Stimulated activated CD8-positive, alpha-beta memory T cell treated with anti-CD3 and anti-CD28 coated beads, Interleukin-4, amount 100 ng/mL, for 24 hours (primary cell): ENCODE measurements around the gene UNC45A.
A peak's percentile ranks its signal among the peaks of the same experiment; 100 is the strongest.

Experiments used
- DNase-seq: peaks from one replicate; pipeline ENCODE4 v3.0.0-alpha.2; 2020; ENCODE audit warnings: low read depth

The UNC45A gene

DNA sequence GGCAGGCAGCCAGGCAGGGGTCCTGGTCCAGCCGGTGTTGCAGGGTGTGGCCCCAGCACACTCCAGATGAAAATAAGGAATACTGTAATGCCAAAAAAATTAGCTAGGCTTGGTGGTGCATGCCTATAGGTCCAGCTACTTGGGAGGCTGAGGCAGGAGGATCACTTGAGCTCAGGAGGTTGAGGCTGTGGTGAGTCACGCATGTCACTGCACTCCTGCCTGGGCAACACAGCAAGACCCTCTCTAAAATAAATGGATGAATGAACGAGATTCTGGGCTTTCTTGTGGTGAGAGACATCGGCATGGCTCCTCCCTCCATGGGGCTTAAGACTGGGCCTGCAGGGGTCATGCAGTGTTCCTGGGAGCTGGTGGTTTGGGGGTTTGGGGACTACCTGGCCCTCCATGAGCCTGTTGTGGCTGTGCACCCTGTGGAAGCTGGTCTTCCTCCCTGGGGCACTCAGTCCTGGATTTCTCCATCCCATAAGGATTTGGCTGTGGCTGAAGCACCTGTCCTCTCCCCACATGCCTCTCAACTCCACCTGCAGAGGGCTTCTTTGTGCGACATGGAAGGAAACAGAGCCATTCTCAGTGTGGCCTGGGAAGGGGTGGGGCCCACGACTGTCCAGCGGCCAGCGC lies 12.0 kb downstream of the UNC45A start:
- no peak for DNase-seq

DNA sequence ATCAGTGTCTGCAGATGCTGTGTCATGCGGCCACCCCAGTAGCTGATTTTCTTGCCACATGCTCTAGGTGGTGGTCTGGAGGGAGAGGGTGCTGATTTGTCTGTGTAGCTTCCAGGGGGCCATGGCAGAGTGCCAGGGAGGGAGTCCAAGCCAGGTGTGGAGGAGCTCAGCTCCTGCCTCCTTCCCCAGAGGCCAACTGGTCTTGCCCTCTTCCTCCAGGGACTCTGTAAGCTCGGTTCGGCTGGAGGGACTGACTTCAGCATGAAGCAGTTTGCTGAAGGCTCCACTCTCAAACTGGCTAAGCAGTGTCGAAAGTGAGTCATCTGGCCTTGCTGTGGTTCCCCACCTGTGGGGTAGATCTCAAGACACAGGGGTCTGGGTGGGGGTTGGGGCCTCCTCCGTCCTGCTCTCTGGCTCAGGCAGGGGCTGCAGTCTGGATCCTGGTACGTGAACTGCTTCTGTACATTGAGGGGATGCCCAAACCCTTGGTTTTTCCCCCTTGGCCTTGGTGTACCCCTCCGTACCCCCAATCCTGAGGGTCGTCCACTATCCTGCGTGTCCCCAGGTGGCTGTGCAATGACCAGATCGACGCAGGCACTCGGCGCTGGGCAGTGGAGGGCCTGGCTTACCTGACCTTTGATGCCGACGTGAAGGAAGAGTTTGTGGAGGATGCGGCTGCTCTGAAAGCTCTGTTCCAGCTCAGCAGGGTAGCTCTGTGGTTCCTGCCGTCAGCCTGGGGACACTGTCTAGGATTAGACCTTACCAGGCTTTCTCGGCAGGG lies 12.7 kb downstream of the UNC45A start:
- no peak for DNase-seq

DNA sequence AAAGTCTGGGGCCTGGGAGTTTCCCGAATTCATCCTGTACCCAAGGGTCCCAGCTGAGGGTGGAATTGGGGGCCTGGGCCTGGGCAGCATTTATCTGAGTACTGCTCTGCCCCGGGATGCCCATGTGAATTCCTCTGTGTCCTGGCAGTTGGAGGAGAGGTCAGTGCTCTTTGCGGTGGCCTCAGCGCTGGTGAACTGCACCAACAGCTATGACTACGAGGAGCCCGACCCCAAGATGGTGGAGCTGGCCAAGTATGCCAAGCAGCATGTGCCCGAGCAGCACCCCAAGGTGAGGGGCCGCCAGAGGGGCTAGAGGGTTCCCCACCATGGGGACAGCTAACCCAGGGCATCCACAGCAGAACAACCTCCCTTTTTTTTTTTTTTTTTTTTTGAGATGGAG lies 13.4 kb downstream of the UNC45A start:
- no peak for DNase-seq

DNA sequence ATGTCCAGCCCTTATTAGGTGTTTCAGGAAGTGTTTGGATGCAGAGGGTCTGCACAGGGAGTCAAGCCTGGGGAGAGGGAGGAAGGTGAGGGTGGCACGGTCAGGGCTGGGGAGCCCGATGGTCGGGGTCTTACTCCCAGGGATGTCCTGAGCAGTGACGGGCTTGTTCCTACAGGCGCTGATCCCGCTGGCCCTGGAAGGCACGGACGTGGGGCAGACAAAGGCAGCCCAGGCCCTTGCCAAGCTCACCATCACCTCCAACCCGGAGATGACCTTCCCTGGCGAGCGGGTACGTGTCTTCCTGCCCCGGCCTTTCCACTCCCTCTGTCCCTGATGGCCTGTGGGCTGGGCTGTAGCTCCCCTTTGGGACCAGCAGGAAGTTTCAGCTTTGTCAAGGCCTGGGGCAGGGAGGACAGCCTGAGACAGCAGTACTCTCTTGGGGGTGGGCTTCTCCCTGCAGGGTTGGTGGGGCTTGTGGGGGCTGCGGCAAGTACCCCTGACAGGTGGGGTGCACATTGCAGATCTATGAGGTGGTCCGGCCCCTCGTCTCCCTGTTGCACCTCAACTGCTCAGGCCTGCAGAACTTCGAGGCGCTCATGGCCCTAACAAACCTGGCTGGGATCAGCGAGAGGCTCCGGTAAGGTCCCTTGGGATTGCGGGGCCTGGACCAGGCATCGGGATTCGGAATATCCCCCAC lies 15.0 kb downstream of the UNC45A start:
- no peak for DNase-seq

DNA sequence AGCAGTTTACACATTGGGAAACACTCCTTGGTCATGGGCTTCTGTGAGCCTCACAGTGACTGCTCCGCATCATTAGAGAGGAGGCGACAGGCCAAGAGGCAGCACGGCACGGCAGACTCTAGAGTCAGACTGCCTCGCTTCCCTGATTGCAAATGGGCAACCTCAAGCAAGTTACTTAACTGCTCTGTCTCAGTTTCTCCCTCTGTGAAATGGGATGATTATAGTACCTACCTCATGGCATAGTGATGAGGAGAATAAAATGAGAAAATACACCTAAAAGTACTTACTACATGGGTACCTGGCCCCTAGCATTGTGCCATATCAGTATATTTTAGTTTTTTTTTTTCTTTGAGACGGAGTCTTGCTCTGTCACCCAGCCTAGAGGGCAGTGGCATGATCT lies 15.6 kb downstream of the UNC45A start:
- DNase-seq: no peak

DNA sequence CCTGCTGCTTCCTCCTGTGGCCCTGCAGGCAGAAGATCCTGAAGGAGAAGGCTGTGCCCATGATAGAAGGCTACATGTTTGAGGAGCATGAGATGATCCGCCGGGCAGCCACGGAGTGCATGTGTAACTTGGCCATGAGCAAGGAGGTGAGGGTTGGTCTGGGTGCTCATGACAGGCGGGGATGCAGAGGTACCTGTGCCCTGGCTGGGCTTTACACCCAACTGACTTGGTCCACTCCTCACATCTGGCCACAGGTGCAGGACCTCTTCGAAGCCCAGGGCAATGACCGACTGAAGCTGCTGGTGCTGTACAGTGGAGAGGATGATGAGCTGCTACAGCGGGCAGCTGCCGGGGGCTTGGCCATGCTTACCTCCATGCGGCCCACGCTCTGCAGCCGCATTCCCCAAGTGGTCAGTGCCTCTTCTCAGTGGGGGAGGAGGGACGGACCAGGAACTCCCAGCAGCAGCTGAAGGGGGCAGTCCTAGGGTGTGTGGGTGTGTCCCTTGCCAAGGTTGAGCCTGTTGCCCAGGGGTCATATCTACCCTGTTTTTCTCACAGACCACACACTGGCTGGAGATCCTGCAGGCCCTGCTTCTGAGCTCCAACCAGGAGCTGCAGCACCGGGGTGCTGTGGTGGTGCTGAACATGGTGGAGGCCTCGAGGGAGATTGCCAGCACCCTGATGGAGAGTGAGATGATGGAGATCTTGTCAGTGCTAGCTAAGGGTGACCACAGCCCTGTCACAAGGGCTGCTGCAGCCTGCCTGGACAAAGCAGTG lies 18.0 kb downstream of the UNC45A start:
- no peak for DNase-seq

DNA sequence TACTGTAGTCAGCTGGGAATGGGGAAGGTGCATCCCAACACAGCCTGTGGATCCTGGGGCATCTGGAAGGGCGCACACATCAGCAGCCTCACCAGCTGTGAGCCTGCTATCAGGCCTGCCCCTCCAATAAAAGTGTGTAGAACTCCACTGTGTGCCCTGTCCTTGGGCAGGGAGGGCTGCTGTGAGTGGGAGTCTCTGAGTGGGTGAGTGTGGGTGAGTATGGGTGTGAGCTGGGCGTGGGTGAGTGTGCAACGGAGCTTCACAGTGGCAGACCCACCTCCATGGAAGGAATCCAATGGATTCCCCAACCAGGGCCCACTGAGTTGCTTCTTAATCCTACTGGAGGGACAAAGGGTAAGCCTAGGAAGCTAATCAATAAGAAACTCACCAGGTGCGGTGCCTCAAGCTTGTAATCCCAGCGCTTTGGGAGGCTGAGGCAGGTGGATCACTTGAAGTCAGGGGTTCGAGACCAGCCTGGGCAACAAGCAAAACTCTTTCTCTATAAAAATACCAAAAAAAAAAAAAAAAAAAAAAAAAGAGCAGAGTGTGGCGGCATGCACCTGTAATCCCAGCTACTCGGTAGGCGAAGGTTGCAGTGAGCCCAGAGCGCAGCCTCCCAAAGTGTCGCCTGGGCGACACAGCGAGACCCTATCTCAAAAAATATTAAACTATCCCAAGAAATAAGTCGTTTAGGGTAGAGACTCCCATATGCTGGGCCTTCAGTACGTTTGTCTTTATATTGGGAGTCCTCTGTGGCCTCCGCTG lies 19.0 kb downstream of the UNC45A start:
- no peak for DNase-seq

DNA sequence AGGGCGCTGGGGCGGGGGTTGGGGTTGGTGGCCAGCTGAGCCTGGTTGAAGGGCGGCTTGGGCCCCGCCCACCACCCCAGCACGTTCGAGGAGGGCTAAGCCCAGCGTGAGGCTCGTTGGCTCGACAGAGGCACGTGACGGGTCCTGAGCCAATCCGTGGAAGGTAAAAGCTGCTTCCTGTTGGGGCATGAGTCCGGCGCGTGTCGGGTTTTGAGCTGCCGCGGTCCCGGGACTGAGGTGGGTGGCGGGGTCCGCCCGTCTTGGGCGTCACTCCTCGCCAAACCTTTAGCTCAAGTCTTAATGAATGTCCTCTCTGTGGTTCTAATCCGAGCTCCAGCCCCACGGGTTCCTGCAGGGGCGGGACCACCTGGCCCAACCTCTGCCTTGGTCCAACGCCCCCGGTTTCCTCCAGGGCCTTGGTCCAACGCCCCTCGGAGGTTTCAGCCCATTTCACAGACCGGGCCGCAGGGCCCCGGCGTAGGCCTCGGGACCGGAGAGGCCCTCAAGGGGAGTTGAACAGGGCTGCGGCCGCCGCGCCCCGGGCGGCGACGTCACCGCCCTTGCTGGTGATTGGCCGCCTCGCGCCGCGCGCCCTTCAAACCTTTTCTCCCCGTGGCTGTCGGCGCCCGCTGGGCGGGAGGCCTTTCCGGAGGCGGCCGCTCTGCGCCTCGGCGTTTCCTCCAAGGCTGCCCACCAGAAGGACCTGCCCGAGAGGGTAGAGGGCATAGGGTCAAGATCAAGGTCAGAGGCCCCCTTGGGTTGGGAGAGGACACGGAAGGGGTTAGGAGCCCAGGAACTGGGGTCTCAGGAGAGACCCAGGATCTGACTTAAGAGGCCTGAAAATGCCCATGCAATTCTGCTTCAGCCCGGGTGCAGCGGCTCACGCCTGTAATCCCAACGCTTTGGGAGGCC lies 19.9 kb downstream of the UNC45A start, which contains the start of gene RCCD1:
RCCD1 (plus strand) TSS at position 173 of the 912 bp plus-strand sequence. CDS start 1,851 bp downstream, outside the sequence.
- peak; percentile 85 for DNase-seq

DNA sequence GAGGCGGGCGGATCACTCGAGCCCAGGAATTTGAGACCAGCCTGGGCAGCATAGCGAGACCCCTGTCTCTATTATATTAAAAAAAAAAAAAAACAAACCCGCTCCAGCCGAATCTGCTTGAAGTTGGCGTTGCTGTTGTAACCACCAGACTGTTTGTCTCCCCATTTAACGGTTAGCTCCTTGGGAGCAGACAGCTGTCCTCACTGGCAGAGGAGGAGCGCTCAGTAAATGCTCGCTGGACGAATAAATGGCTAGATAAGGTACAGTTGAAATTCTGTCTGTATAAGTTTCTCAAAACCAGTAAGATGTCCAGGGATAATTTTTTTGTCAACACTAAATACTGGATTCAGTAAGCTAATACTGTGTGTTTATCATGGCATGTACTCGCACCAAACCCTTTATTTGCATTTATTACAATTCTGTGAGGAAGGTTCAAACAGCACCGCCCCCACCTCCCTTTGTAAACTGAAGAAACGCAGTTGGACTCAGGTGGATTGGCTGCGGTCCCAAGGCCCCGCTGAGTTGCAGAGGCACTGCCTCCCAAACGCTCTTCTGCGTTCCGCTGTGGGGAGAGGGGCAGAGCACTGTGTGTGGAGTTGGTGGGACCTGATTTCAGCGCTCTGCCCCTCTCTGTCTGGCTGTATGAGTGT lies 20.7 kb downstream of the UNC45A start:
- no peak for DNase-seq

DNA sequence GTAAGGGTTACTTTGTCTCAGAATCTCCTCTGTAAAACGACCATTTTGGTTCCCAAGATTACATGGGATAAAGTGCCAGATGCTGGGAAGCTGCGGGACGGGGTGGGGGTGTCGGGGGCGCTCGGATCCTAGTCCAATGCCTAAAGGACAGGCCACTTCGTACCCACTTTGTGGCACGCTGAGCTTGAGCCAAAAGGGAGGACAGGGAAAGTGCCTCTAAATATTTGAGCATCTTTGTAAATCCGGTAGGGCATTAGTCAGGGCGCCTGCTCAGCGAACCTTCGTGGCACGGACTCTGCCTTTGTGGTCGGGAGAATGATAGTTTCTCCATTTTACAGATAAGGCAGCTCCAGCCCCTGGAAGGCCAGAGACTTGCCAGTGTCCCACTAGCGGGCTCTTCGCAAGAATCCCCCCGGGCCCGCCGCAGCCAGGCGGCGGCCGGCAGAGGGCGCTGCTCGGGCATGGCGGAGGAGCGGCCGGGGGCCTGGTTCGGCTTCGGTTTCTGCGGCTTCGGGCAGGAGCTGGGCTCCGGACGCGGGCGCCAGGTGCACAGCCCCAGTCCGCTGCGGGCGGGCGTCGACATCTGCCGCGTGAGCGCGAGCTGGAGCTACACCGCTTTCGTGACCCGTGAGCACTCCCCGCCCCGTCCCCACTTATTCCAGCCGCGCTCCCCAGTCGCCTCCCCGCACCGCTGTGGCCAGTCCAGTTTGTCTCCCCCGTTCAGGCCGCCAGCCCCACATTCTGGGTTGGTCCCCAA lies 21.4 kb downstream of the UNC45A start:
- peak; percentile 53 for DNase-seq

DNA sequence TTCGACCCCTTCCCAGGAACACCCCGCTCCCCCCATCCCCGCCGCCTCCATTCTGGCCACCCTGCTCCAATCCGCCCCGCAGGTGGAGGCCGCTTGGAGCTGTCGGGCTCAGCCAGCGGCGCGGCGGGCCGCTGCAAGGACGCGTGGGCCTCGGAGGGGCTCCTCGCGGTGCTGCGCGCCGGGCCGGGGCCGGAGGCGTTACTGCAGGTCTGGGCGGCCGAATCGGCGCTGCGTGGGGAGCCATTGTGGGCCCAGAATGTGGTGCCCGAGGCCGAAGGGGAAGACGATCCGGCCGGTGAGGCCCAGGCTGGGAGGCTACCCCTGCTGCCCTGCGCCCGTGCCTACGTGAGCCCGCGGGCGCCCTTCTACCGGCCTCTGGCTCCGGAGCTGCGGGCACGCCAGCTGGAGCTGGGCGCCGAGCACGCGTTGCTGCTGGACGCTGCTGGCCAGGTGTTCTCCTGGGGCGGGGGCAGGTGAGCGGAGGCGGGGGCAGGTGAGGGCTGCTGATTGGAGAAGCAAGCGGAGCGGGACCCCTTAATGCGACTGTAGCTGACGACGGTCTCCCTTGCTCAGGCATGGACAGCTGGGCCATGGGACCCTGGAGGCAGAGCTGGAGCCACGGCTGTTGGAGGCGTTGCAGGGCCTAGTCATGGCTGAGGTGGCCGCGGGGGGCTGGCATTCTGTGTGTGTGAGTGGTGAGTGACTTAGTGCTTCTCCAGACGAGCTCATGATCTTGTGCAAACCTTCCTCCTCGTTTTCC lies 22.1 kb downstream of the UNC45A start:
- DNase-seq: no peak

DNA sequence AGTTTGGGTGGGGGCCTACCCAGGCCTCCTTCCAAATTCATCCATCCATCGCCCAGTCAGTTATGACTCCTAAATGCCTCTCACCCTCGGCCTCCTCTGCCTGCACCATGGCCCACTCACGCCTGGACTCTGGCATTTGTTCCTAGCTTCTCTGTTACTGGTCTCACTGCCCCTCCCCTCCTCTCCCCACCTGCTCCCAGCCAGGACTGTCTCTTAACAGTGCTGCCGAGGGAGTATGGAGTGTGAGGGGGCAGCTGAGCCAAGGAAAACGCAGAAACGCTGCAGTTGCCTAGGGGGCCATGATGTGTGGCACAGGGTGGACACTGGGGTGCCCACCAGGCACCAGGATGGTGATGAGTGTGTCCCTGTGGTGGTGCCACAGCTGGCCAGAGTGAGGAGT lies 22.7 kb downstream of the UNC45A start:
- DNase-seq: no peak

DNA sequence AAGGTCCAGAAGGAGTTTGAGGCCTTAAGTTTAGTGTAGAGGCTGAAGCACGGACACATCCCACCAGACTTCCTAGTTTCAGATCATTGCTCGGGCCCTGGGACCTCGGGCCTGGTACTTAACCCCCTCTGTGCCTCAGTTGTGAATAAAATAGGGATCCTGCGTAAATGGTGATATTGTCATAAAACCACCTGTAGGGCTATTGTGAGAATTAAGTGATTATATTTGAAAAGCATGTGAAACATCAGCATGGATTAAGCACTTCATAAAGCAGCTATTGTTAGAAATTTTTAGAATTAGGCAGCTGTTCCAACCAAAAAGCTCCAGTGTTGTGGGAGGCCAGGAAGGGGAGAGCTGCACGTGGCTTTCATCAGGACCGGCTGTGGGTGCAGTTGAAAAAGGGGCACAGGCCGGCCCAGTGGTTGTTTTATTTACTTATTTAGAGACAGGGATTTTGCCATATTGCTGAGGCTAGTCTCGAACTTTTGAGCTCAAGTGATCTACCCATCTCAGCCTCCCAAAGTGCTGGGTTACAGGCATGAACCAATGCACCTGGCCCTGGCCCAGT lies 24.0 kb downstream of the UNC45A start:
- no peak for DNase-seq

DNA sequence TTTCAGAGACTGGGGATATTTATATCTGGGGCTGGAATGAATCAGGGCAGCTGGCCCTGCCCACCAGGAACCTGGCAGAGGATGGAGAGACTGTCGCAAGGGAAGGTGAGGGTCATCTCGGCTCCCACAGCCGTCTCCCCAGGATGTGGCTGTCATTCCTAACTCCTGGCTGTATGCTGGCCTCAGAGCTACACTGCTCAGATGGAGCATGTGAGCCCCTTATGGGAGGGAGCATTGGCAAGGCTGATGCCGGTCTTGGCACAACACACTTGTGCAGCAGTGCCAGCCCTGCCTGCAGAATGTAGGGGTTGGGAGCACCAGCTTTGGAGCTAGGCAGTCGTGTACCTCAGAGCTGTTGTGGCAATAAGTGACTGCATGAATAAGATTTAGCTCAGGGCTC lies 24.8 kb downstream of the UNC45A start:
- DNase-seq: no peak

DNA sequence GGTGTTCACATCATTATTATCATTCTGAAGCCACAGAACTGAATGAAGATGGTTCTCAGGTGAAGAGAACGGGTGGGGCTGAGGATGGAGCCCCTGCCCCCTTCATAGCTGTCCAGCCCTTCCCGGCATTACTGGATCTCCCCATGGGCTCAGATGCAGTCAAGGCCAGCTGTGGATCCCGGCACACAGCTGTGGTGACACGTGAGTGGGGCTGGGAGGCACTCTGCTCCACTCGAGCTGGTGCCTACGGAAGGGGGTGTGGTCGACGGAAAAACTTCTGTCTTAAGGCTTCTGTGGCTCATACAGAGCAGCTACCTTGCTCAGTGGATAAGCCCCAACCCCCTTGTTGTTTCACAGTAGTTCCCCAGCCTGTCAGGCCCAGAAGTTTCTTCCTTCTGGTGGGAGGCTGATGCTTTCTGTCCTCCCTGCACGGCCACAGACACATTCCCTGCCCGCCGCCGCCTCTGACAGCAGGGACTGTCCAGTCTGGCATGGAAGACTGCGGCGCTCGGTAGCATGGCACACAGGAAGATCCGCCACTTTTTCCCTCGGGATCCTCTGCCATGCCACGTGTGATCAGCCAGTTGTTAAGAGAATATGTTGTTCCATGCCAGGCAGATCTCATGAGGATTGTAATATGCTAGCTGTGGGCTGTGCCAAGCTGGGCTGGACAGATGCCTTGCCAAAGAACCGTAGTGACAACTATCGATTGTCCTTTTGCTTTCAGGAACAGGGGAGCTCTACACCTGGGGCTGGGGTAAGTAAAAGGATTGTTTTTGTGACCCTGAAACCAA lies 25.4 kb downstream of the UNC45A start:
- DNase-seq: no peak

DNA sequence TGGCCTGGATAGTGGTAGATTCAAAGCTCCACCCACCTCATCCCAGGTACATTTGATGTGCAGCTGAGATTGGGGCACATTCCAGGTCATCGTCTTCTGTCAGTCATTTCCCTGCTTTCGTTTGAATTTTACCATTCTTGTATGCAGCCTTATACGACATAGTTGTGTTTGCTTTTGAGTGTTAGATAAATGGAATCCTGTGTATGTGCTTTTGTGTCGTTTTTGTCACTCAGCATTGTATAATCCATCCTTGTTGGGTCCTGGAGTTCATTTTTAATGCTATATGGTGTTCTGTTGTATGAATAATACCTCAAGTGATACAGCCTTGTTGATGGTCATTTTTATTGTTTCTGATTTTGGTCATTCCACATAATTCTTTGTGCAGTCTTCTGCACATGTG lies 26.9 kb downstream of the UNC45A start:
- no peak for DNase-seq

DNA sequence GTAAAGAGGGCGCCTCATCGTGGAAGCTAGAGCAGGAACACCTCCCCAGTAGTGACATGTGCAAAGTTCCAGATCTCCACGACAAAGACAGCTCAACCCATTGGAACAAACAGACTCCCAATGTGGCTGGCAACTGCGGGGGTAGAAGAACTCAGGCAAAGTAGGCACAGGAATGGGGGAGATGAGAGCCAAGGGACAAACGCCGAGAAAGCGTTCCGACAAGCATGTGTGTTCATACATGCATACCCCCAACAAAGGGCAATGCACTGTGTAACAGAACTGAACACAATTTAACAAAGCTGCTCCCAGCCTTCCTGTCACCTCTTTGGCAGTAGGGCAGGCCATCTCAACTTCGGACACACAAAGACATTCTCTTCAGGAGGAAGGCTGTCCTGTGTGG lies 31.2 kb downstream of the UNC45A start:
- no peak for DNase-seq
